ENCODE data around the gene LSM8.

- TF ChIP-seq CREB5 (CRISPR knock-in tag; IDR thresholded peaks at IDR 0.05; ENCODE audit: low read depth): no peak
- TF ChIP-seq PPARA (CRISPR knock-in tag; IDR thresholded peaks at IDR 0.05; ENCODE audit: borderline replicate concordance): no peak
- no peak for TF ChIP-seq ZNF8 (CRISPR knock-in tag; IDR thresholded peaks at IDR 0.05)
- TF ChIP-seq OSR1 (CRISPR knock-in tag; IDR thresholded peaks at IDR 0.05): no peak
- TF ChIP-seq CSRNP3 (CRISPR knock-in tag; IDR thresholded peaks at IDR 0.05): no peak
- TF ChIP-seq ZFP3 (CRISPR knock-in tag; IDR thresholded peaks at IDR 0.05): no peak
- no peak for TF ChIP-seq PATZ1 (CRISPR knock-in tag; IDR thresholded peaks at IDR 0.05; ENCODE audit: borderline replicate concordance)
Measured at GRCh38 chr7:118158766-118159165, 25.2 kb upstream of the LSM8 start.
